Sigmoid colon (tissue), 3 donors: ENCODE measurements around the gene KCNMB3.

ENCODE experiments used
- POLR2A ChIP-seq, 2 donors: fragments of 450-650 bp; IDR thresholded peaks; one replicate each; pipeline ENCODE4 v1.6.1; 2016; ENCODE audit warnings: antibody characterized with exemption in 2 of 2, mild to moderate bottlenecking in 2 of 2, moderate library complexity in 2 of 2
- TF ChIP-seq, protein P1 (sequence below), 4 experiments: fragments of 450-650 bp in 3 of 4; fragments of 200-600 bp in 1 of 4; IDR thresholded peaks; one replicate each; pipeline ENCODE4 v1.5.1; 2016 to 2019; ENCODE audit warnings: antibody characterized with exemption in 4 of 4, mild to moderate bottlenecking in 3 of 4, moderate library complexity in 2 of 4

DNA sequence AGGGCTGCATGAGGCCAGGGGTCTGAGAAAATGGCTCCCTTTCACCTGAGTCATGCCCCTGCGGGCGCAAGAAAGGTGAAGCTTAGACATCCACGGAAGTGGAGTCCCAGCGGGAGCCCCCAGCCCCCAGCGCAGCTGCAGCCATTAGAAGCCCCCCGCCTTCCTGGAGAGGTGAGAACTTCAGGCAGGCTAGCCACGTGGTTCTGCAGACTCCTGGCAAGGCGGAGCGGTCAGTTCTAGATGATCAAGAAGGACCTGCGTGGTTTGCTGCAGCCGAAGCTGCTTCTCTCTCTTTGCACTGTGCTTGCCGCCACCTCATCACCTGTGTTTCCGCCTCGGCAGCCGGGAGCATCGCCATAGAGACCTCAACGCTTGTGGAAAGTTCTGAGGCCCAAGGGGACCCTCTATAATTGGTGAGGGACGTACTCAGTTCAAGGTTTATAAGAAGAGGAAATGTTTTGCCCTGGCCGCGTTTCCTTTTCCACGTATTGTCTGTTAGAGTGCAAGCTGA is 15.8 kb upstream of the KCNMB3 start:
- TF ChIP-seq, protein P1, sequence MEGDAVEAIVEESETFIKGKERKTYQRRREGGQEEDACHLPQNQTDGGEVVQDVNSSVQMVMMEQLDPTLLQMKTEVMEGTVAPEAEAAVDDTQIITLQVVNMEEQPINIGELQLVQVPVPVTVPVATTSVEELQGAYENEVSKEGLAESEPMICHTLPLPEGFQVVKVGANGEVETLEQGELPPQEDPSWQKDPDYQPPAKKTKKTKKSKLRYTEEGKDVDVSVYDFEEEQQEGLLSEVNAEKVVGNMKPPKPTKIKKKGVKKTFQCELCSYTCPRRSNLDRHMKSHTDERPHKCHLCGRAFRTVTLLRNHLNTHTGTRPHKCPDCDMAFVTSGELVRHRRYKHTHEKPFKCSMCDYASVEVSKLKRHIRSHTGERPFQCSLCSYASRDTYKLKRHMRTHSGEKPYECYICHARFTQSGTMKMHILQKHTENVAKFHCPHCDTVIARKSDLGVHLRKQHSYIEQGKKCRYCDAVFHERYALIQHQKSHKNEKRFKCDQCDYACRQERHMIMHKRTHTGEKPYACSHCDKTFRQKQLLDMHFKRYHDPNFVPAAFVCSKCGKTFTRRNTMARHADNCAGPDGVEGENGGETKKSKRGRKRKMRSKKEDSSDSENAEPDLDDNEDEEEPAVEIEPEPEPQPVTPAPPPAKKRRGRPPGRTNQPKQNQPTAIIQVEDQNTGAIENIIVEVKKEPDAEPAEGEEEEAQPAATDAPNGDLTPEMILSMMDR (IDR thresholded peaks at IDR 0.05) = no peak
- no peak for TF ChIP-seq POLR2A (IDR thresholded peaks at IDR 0.05)
